NCI-H69 (cell line): ENCODE measurements around the gene CCDC85A.

Experiments
- DNase-seq: peaks from one replicate; lab custom pipeline; 2025; lab: John Stamatoyannopoulos, UW

CCDC85A gene

DNA sequence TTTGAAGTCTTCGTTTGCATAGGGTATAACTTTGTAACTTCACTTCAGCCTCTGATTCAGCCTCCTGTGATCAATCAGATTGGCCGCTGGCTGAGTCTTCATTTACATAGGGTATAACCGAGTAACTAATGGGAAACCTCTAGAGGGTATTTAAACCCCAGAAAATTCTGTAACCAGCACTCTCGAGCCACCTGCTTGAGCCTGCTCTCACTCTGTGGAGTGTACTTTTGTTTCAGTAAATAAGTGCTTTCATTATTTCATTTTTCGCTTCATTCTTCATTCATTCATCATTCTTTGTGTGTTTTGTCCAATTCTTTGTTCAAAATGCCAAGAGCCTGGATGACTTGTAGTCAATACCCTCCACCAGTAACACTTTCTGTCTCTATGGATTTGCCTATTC is 56.4 kb downstream of the CCDC85A start:
- no peak for DNase-seq

DNA sequence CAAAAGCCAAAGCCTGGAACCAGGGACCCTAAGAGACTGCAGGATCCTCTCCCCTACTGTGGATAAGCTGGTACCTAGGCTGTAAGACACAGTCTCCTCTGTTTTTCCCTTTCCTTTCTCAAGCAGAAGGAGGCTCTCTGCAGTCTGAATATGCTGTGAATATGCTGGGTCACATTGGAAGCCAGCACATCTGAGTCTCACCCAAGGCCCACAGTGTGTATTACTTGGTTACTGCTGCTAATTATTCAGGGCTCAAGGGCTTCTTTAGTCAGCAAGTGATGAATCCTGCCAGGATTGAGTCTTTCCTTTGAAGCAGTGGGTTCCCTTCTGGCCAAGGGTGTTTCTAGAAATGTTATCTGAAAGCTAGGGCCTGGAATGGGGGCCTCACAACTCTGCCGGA is 60.7 kb downstream of the CCDC85A start:
- no peak for DNase-seq

DNA sequence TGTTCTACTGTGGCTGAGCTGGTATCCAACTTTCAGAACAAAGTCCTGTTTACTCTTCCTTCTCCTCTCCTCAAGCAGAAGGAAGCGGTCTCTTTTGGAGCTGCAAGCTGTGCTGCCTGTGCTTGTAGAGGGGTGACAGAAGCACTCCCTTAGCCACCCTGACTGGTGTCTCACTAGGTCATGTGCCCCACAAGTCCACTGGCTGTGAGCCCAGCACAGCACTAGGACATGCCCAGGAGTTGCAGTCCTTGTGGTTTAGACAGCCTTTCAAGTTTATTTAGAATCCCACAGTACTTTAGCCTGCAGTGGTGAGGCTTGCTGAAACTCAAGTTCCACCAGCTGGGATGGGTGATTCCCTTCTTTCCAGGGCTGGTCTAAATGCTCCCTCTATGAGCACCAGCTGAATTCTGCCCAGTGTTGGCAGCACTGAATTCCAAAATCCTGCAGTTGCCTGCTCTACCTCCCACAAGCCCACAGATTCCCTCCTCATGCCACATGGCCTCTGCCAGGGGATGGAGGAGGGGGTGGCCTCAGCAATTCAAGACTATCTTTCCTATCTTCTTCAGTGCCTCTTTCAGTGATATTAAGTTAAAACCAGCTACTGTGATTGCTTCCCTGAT is 61.2 kb downstream of the CCDC85A start:
- no peak for DNase-seq

DNA sequence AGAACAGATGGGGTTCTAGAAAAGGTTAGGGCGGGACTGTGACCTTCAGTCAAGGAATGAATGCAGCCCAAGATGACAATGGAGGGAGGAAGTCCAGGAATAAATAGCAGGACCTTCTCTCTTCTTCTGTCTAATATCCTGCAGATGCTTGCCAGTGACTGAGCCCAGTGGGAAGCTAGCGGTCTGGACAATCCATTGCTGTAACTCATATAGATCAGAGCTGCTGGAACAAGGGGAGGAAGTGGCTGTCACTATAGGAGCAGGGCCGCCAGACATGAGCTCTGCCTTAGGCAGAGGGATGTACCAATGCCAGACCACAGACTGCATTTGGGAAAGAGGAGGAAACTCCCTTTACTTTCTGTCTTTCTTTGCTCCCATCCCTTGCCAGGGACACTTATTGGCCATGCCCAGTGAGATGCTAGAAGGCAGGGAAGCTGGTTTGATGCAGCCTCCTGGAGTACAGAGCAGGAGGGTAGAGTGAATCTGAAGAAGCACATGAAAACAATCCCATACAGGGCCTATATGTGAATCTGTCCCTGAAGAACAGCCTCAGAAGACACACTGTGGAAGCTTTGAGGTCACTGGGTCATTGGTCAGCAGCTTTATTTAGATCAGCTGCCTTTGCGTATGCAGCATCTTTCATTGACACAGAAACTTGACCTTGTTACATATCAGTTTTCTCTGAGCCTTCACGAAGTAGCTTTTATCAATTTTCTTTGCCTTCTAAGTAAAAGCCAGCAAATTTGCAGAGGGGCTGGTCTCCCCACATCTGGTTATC is 65.4 kb downstream of the CCDC85A start:
- DNase-seq: peak; percentile 49

DNA sequence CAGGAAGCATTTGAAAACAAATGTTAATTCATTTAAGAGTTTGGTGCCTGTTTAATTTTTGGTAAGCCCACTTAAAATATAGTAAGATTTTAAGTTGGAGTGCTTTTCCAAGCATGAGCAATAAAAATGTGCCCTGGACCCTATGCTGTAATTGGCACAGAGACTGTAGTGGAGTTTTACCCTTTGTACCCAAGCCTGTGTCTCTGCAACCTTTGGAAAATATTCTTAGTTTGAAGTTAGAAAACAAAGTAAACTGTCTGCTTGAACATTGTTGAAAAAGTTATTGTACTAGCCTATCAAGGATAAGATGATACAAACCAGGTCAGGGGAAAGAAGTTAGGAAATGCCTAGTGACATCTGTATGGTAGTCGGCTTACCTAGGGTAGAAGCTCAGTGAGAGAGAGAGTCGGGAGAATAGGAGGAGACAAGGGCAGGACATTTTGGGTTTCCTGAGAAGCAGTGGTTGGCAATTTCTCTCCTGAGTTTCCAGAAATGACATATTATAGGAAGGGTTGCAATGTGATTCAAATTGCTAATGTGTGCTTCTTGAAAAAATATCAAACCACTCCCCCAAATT is 66.5 kb downstream of the CCDC85A start:
- no peak for DNase-seq

DNA sequence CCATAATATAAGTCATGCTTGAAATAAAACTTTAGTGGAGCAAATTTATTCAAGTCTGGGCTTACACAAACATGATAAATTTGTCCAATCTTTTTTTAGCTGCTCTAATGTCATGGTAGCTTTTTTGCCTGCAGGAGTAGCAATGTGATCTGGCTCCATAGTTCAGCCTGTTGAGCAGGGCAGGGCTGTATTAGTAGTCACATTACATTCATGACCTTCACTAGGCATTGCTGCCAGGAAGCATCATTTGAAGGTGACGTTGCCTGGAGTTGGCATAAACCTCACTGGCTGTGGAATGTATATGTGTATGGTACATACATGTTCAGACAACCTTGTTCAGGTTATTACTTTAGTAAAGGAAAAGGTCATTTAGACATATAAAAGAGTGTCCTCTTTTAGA is 76.6 kb downstream of the CCDC85A start:
- DNase-seq: no peak

DNA sequence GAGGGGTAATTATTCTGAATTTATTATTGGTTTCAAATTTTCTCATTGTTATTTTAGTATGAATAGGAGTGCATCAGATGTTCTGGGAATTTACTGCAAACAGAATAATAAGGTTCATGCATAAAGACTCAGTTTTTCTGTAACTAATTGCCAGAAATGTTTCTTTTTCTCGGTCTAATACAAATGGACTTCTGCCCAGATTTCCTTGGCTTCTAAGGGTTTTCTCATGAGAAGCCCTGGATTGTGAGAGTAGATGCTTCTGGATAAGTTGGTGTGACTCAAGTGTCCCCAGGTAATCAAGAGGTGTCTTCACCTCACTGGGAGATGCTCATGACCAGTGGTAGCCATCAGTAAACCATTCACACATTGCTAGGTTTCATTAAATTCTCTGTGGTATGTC is 78.5 kb downstream of the CCDC85A start:
- DNase-seq: no peak

DNA sequence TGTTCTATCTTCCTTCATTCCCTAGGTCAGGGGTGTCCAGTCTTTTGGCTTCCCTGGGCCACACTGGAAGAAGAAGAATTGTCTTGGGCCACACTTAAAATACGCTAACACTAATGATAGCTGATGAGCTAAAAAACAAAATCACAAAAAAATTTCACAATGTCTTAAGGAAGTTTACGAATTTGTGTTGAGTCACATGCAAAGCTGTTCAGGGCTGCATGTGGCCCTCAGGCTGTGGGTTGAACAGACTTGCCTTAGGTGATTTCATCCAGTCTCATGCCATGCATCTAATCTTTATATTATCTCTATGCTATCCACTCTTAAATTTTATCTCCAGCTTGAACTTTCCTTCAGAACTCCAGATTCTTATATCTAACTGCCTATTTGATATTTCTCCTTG is 80.1 kb downstream of the CCDC85A start:
- DNase-seq: no peak

DNA sequence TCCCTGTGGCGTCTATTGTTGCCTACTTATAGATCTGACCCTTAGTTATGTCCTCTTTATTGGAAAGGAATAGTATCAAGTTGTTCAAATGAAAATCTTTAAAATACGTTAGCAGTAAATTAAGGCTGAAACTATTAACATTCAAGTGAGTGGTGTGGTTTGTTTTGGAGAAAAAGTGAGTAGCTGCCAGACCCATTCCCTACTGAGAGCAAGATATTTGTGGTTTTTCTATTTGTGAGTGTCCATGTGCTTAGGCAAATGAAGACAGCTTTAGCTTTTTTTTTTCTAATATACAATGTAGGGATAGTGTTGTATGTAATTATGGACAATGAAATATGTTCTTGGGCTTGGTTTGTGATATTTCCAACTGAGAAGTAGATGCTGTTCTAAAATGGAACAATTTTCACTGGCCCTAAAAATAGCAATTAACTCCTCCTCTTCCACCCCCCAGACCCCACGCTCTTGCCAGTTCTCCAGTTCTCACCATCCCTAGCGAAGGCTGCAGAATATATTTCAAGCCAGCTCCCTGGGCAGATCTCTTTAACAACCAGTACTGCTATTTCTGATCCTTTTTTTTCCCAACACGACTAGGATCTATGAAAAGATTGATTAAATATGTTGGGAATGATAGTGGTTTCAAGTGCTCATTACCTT is 83.1 kb downstream of the CCDC85A start:
- peak; percentile 66 for DNase-seq

DNA sequence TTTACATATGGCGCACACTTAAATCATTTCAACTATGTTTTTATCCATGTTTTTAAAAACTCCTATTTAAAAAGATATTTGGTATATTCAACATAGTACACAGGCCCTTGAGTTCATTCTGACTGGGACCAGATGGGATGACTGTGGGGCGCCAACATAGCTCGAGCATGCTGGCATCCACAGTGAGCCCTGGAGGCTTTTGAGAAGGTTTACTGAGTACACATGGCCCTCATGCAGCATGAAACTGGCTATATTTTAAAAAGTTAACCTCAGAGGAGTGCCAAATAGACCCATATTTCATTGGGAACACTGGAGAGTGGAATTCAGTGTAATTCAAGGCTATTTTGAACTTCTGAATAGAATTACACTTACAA is 83.6 kb downstream of the CCDC85A start:
- peak; percentile 75 for DNase-seq

DNA sequence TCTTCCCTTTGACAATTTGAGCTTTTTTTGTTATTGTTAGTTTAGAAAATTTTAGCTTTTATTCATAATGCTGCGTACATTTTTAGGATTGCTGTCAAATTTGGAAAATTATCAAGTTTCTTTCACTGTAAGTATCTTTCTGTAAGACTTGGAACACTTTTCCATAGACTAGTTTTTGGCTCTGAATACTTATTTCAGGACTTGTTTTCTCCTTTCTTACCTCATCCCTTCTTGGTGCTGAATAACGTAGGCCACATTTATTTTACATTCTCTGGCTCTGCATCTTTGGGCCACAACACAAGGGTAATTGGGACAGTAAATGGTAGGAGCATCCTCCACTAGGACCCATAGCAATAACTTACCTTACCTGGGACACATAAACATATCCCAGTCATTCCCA is 85.1 kb downstream of the CCDC85A start:
- DNase-seq: no peak

DNA sequence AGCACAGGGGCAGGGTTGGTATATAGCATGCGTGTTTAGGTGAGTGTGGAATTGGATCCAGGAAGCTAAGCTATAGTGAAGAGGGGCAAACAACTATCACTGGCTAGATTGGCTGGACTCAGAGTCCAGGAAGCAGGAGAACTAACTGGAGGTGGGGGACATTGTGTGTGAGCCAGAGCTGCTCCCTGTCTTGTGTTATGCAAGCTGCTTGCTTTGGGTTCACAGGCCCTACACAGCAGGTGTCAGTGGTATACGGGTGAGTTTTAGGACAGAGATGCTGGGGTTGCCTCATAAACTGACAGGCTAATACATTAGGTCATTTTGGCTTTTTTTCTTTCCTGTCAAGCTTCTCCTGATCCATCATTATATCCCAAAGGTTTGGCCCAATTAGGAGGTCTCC is 87.5 kb downstream of the CCDC85A start:
- DNase-seq: peak; percentile 8

DNA sequence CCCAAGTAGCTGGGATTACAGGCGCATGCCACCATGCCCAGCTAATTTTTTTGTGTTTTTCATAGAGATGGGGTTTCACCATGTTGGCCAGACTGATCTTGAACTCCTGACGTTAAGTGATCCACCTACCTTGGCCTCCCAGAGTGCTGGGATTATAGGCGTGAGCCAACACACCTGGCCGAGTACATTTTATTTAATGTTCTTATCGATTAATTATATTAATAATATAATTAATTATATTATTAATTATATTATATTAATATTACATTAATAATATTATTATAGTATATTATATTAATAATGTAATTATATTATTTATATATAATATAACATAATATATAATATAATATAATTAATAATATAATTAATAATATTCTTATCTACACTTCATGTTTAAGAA is 101.4 kb downstream of the CCDC85A start:
- DNase-seq: no peak

DNA sequence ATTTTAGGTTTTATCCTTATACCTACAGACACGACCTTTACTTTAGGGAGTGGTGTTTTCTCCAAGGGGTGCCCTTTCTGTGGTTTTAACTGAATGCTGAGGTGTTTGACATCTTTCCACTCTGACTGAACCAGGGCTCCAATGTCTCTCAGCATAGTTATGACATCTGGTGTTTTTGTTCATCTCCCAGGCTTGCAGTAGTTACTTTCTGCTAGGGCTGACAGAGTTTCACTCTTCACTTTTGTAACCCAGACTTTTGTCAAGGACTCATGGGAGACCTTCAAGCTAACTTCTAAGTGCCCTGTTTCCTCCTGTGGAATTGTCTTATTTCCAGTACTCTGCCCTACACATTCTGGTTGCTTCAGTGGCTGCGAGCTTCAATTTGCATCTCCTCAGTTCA is 103.1 kb downstream of the CCDC85A start:
- peak; percentile 56 for DNase-seq

DNA sequence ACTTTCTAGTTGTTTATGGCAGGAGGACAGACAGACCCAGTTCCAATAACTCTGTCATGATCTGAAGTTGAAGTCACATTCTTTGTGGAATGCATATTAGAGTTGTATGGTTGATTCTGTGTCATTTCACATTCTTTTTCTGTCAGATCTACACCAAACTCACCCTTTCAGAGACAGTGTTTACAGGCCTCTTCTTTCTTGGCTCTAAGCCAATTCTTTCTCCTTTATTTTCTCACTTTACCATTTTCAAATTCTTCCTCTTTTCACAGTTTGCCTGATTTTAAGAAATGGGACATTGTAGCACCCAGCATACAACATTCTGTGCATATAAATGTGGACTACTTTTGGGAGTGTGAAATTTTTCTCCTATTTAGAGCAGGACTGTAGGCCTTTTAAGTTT is 103.7 kb downstream of the CCDC85A start:
- DNase-seq: peak; percentile 41

DNA sequence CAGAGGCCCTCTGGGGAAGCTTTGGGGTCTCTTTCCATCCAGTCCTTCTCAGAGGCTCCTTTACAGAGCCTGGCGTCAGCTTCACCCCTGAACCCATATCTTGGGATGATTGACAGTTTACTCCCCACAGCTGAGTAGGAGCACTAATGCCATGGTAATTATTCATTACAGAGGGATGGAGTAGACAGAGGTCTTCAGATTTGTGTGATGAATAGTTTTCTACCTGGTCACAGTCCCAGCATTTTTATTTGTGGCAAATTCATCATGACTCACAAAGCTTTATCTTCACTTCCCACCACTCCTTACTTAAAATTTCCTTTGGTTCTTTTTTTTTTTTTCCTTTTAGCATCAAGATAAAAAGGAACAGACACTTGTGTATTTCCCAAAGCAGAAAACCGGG is 104.2 kb downstream of the CCDC85A start:
- peak; percentile 55 for DNase-seq

DNA sequence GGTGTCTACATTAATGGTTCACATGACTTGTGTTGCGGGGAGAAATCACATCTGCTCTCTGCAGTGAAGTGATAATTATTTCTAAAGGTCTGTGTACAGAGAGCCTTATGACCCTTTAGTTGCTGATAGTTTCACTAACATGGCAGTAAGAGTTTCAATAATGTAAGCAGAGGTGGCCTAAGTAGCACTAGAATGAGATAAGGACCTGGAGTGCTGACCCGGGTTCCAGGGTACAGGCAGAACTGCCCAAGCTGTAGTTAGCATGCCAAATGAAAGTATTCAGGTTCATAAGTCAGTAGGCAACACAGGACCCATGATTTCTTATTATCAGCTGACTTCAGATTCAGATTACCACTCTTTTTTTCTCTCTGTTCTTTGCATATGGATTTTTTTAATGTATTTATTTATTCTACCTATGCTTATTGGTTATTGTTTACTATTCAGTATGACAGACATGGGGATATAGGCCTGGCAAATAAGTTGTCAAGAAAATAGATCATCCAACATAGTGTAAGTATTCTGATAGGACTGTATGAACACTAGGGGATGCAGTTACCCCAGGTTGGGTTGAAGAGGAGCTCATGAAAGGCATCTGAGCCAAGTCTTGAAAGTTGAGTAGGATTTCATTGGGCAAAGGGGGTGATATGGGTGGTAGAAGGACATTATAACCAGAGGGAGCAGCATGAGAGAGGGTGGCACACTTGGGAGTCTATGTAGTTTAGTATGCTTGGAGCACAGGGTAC is 105.2 kb downstream of the CCDC85A start:
- peak; percentile 74 for DNase-seq

DNA sequence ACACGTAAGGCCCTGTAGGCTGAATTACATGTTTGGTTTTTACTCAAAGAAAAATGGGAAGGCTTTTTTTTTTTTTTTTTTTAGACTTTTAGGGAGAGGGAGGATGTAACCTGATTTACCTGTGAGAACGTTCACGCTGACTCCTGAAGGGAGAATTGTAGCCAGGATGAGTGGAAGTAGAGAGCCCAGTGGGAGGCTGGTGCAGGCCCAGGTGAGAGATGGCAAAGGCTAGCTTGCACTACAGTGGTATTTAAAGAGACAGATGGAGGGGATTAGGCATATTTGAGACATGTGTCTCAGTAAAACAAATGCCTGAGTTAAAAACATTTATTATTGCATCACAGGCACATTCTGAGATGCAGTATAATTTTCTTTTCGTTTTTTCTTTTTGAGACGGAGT is 107.9 kb downstream of the CCDC85A start:
- peak; percentile 49 for DNase-seq

DNA sequence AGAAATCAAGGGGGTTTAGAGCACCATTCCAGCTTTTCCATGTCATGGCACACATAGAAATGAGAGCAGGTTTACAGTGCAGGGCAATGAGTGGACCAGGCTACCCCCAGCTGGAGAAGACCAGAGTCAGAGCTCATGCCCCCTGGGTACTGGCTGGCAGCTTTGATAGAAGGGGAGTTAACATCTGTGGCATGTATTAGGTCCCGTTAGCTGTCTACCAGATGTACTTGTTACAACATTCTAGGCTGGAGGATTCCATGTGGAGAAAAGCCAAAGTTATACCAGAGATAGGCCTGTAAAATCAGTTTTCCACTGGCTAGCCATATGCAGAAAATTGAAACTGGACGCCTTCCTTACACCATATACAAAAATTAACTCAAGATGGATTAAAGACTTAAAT is 109.2 kb downstream of the CCDC85A start:
- DNase-seq: peak; percentile 18

DNA sequence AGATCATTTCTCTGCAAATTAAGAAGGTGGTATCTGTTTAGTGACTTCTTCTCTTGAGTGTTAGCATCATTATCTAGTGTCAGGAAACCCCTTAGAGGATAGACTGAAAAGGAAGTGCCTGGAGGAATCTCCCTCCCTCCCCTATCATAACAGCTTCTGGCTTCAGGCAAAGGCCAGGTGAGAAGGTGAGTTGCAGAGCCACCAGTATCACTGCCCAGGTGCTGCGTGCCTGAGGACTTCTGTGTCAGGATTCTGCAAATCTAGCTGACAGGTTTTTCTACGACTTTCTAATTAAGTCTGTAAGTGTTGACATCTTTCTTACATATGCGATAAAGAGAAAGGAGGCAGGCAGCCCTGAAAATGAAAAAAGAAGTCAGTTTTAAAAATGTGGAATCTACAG is 111.9 kb downstream of the CCDC85A start:
- peak; percentile 9 for DNase-seq

DNA sequence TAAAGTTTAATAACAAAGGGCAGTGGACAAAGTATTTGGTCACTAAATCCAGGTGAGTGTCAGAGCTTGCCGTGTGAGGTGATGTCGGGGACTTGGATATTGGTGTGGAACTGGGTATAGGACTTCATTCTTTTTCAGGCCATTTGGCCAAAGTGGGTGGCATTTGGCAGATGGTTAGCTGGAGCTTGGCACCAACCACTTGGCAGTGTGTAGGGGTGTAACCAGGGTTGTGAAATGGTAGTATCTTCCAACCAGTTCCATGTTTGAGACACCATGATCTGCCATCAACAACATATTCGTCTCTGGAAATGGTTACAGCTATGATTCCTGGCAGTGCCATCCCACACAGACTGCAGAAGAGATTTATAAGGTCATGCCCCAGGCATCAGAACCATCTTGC is 113.9 kb downstream of the CCDC85A start:
- DNase-seq: peak; percentile 30

DNA sequence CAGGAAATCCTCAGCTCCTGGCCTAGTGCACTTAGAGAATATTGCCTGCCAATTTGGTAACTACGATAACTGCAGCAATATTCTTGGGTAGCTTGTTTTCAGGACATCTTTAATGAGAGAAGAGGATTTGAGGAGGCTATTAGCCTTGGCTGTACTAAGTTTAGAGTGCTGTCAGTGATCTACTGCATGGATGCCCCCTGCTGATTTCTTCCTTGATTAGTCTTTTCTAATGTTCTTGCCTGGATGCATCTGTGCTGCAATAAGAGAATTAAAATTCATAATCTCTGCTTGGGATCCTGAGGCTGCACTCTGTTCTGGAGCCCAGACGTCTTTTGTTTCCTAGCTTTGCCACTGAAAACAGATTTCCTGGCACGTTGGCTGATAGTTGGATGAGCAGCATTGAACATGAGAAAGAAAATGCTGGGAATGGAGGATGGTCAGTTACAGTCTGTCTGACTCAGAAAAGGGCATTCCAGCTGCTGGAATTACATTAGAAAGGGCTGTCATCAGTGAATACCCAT is 115.4 kb downstream of the CCDC85A start:
- DNase-seq: peak; percentile 19
